ENCODE data around the gene CARHSP1.
"Not testable (repeated sequence)": the region's sequence is repeated elsewhere in the genome, so short reads cannot be mapped to it uniquely, and the experiment has no call there.

CARHSP1 gene

GRCh38 chr16:8893426-8893825 is 24.6 kb upstream of the CARHSP1 start:
- no peak for DNase-seq (ENCODE audit: low read depth in 2 of 2)

GRCh38 chr16:8892101-8892575 is 23.3 kb upstream of the CARHSP1 start:
- DNase-seq (ENCODE audit: low read depth in 2 of 2): no peak

- DNase-seq (ENCODE audit: low read depth in 2 of 2): no peak
Measured at GRCh38 chr16:8890549-8890921, 21.7 kb upstream of the CARHSP1 start.

GRCh38 chr16:8889893-8890548 is 21.2 kb upstream of the CARHSP1 start:
- DNase-seq (ENCODE audit: low read depth in 2 of 2): no peak

GRCh38 chr16:8888951-8889892 is 20.4 kb upstream of the CARHSP1 start:
- DNase-seq (ENCODE audit: low read depth in 2 of 2): no peak

- no peak for DNase-seq (ENCODE audit: low read depth in 2 of 2)
Measured at GRCh38 chr16:8887952-8888560, 19.2 kb upstream of the CARHSP1 start.

- DNase-seq (ENCODE audit: low read depth in 2 of 2): no peak
Measured at GRCh38 chr16:8887431-8887765, 18.6 kb upstream of the CARHSP1 start.

- no peak for DNase-seq (ENCODE audit: low read depth in 2 of 2)
Measured at GRCh38 chr16:8886593-8887430, 18.0 kb upstream of the CARHSP1 start.

GRCh38 chr16:8885674-8886592 is 17.1 kb upstream of the CARHSP1 start:
- DNase-seq (ENCODE audit: low read depth in 2 of 2): no peak

GRCh38 chr16:8882725-8883377 is 14.0 kb upstream of the CARHSP1 start:
- no peak for DNase-seq (ENCODE audit: low read depth in 2 of 2)

GRCh38 chr16:8882041-8882617 is 13.3 kb upstream of the CARHSP1 start, which contains the start of gene LITAFD:
Gene LITAFD, plus strand, starts transcription at chr16:8882351. Its CDS starts 2,005 bp downstream, at chr16:8884356.
- no peak for DNase-seq (ENCODE audit: low read depth in 2 of 2)

- DNase-seq (ENCODE audit: low read depth in 2 of 2): no peak
Measured at GRCh38 chr16:8880839-8881510, 12.2 kb upstream of the CARHSP1 start.

- DNase-seq (ENCODE audit: low read depth in 2 of 2): no peak
Measured at GRCh38 chr16:8878523-8878911, 9.7 kb upstream of the CARHSP1 start.

- DNase-seq (ENCODE audit: low read depth in 2 of 2): no peak
Measured at GRCh38 chr16:8877894-8878522, 9.2 kb upstream of the CARHSP1 start.

- not testable (repeated sequence) for DNase-seq (ENCODE audit: low read depth in 2 of 2)
Measured at GRCh38 chr16:8875317-8875716, 6.5 kb upstream of the CARHSP1 start.

- DNase-seq (ENCODE audit: low read depth in 2 of 2): no peak
Measured at GRCh38 chr16:8874388-8874787, 5.6 kb upstream of the CARHSP1 start.

- DNase-seq (ENCODE audit: low read depth in 2 of 2): not testable (repeated sequence)
Measured at GRCh38 chr16:8873866-8874195, 5.0 kb upstream of the CARHSP1 start.

GRCh38 chr16:8872967-8873865 is 4.4 kb upstream of the CARHSP1 start:
- DNase-seq (ENCODE audit: low read depth in 2 of 2): no peak
